Activated CD8-positive, alpha-beta memory T cell treated with anti-CD3 and anti-CD28 coated beads for 24 hours (primary cell): Measurements from ENCODE around the gene CTIF.
"Not testable (repeated sequence)": the region's sequence is repeated elsewhere in the genome, so short reads cannot be mapped to it uniquely, and the experiment has no call there.

Experiments used
- DNase-seq: peaks from one replicate; pipeline ENCODE4 v3.0.0-alpha.2; 2020

CTIF gene

GRCh38 chr18:48860269-48861180 is 321.7 kb downstream of the CTIF start:
- no peak for DNase-seq

DNA sequence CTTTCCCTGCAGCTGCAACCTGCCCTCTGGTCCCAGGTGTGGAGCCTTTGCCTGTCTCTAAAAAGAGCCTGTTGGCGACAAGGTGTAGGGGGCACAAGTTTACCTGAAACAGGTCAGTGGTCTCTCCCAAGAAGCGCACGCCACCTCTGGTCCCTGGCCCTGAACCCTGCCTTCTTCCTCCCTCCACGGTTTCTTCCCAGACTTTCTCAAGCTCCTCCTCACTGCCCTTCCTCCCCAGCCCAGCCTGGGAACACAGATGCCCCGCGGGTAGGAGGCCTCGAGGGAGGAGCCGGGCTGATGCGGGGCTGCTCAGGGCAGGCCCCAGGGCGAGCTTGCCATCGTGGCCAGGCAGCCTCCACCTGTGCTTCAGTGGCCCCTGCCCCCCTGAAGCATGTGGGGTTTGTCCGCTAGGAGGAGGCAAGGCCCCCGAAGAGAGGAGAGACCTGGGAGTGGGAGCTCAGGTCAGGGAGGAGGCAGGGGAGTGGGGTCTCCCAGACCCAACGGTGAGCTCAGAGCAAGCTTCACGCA is 322.4 kb downstream of the CTIF start:
- DNase-seq, result no peak

DNA sequence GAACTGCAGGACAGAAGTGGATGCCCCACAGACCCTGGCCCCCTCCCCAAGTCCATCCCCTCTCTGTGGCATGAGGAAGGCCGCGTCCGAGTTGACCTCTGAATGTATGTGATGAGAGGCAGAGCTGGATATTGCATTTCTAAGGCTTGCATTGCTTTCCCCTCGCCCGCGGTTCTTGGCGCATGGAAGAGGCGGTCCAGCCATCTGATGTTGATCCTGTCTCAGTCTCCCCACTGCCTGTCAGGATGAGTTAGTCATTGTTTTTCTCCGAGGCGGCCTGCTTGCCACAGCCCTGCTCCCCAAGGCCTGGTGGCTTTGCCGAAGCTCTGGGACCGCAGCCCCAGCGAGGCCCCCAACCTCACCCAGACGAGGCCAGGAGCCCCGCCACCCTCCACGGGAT is 323.3 kb downstream of the CTIF start:
- no peak for DNase-seq

DNA sequence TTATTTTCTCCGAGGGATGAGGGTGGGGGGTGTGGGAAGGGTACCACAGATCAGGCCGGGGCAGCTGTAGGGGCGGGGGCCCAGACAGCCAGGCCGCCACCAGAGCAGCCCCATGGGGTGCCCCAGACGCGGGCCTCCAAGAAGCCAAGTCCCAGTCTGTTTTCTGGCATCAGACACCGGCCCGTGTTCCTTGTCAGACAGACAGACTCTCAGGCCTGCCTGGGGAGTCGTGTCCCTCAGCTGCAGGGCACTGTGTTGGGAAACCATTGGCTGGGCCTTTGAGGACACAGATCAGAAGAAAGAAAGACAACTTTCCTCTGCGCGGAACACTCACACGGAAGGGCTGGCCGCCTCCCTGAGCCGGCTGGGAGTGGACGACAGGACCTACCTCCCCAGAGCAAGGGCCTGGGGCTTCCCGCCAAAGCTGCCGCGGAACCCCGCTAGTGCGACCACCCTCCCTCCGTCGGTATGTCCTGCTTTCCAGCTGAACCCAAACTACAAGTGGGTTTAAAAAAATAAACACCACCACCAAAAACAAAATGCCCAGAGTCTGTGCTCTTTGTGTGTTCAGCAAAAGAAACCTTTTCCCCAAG is 323.9 kb downstream of the CTIF start:
- DNase-seq, result no peak

DNA sequence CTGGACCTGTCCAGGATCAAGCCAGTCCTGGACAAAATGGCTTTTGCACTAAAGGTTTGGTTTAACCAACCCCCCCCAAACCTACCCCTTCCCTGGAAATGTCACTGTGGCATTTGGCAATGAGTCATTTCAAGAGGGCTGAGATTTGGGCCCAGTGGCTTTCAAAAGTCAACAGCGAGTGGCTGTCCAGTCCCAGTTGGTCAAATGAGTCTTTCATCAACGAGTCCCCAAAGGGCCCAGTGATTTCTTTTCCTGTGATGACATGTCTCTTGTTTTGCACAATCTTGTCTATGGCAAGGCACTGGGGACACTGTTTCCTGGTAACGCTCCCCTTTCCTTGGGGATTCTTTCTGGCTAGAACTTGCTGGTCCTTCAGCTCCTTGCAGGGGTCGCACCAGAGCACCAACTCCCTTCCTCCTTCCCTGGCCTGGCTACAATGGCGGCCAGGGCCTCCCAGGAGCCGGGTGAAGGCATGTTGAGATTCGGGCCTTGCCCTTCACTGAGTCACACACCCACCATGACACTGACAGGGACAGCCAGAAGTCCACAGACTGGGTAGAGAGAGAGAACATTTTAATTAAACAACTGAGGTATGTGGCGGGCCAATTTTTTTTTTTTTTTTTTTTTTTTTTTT is 324.7 kb downstream of the CTIF start:
- no peak for DNase-seq

DNA sequence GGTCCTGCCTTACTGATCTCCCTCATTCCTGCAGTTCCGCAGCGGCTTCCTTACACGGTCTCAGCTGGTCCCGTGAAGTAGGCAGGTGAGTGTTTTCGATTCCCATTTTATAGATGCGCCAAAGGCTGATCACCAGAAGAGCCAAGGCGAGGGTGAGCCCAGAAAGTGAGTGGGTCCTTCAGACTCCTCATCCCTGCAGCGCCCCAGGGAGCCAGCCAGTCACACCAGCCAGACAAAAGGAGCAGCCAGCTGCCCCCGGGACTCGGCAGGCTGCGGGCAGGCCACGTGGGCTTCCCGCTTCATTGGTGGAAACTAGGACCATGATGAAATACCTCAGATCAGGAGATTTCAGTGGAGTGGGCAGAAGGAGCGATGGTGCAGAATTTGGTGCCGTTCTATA is 326.0 kb downstream of the CTIF start:
- no peak for DNase-seq

GRCh38 chr18:48866028-48866733 is 327.4 kb downstream of the CTIF start:
- DNase-seq, result no peak

DNA sequence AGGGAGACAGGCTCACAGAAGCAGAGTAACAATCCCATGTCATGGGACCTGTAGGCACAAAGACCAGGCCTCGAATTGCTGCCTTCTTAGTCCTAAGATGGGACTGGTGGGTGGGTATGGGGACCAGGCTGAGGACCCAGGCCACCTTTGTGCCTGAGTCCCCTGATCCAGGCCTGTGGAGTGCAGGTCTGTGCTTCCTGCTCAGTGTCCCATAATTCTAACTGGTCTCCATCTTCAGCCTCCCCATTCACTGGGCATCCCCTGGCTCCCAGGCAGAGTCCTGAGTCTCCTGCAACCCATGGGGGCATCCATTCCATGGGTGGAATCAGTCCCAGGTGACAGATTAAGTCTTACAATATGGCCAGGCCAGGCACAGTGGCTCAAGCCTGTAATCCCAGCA is 328.0 kb downstream of the CTIF start:
- no peak for DNase-seq

GRCh38 chr18:48867978-48868377 is 329.1 kb downstream of the CTIF start:
- no peak for DNase-seq

GRCh38 chr18:48868468-48869466 is 329.9 kb downstream of the CTIF start:
- DNase-seq, result peak; percentile 76

GRCh38 chr18:48869591-48869990 is 330.8 kb downstream of the CTIF start:
- DNase-seq, result no peak

DNA sequence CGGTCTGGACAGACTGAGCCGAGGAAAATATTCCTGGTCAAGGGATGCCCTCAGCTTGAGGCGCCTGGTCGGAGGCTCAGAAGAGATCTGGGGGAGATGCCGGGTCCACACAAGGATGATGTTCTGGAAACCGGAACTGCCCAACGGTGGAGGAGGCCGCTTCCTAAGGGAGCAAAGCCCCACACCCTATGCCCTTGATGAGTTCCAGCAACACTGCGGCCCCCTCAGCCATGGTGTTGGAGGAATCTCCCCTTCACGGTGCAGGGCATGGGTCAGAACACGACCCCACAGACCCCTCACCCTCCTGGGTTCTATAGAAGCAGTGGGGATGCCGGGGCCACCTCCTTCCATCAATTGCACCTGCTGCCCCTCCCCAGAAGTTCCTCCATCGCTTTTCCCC is 332.1 kb downstream of the CTIF start:
- not testable (repeated sequence) for DNase-seq

GRCh38 chr18:48871391-48872166 is 332.7 kb downstream of the CTIF start:
- DNase-seq, result no peak

- DNase-seq, result no peak
These were observed 333.7 kb downstream of the CTIF start for GRCh38 chr18:48872234-48873145.

GRCh38 chr18:48874233-48874632 is 335.4 kb downstream of the CTIF start:
- DNase-seq, result no peak

DNA sequence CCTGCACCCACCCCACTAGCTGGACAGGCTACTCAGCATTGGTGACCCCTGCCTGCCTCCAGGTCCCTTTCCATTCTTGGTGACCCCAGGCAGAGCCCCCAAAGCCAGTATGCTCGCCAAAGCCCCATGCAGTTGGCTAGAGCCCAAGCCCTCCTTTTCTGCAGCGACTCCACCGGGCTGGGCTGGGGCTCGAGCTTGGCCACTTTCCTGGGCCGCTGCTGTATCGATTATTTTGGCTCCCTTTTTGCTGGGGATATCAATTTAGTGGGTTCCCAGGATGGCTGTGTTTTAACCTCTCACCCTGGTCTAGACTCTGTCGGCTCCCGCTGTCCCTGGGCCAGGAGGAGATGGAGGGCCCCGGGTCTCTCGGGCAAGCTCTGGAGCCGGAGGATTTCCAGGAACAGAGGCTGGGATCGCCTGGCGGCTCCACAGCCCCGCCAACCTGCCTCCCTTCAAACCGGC is 335.9 kb downstream of the CTIF start:
- no peak for DNase-seq

- no peak for DNase-seq
These were observed 336.6 kb downstream of the CTIF start for GRCh38 chr18:48875314-48875941.

DNA sequence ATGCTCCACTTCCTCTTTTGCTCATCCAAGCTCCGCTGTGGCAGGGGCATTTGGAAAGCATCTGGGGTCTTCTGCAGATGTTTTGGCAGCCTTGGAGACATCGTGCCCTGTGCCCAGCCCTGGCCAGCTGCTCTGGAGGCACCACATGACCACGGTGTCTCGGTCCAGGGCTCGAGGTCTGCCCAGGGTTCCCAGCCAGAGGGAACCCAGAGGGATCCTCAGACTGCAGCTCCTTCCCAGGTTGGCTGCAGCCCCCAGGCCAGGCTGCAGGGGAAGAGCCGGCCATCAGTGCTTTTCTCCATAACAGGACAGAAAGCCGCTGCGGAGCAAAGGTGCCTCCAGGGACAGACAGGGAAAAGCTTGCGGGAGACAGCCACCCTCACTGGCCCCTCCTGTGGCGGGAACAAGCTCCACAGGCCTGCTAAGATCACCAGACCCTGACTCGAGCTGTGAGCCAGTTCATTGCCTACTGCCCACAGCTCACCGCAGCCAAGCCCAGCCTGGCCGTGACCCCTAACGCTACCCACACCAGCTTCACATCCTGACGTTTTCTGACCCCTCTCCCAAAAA is 337.2 kb downstream of the CTIF start:
- no peak for DNase-seq

DNA sequence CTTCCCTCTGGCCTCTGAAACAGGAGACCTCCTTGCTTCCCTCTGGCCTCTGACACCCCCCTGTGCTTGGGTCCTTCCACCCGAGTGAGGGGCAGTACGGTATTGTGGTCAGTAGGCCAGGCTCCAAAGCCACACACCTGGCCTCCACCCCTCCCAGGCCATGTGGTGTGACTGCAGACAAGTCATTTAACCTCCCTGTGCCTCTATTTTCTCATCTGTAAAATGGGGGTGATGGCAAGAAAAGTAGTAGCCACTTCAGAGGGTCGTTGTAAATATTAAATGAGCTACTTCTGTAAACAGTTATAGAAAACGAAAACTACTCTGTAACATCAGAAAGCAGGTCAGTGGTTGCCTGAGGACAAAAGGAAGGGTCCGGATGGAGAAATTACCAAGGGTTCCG is 337.8 kb downstream of the CTIF start:
- DNase-seq, result no peak
